ENCODE data around the gene P3H2.

GRCh38 chr3:189974359-189974758 is 146.3 kb downstream of the P3H2 start:
- TF ChIP-seq, protein P1, sequence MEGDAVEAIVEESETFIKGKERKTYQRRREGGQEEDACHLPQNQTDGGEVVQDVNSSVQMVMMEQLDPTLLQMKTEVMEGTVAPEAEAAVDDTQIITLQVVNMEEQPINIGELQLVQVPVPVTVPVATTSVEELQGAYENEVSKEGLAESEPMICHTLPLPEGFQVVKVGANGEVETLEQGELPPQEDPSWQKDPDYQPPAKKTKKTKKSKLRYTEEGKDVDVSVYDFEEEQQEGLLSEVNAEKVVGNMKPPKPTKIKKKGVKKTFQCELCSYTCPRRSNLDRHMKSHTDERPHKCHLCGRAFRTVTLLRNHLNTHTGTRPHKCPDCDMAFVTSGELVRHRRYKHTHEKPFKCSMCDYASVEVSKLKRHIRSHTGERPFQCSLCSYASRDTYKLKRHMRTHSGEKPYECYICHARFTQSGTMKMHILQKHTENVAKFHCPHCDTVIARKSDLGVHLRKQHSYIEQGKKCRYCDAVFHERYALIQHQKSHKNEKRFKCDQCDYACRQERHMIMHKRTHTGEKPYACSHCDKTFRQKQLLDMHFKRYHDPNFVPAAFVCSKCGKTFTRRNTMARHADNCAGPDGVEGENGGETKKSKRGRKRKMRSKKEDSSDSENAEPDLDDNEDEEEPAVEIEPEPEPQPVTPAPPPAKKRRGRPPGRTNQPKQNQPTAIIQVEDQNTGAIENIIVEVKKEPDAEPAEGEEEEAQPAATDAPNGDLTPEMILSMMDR (conservative IDR thresholded peaks at IDR 0.05 in 1 of 2, IDR thresholded peaks at IDR 0.05 in 1 of 2; ENCODE audit: extremely low read depth in 1 of 2, insufficient read depth in 1 of 2, low read depth in 1 of 2, low read length in 2 of 2) = no peak
- no peak for TF ChIP-seq EZH2 (IDR thresholded peaks at IDR 0.05; ENCODE audit: borderline replicate concordance, low read length)

Data from mammary epithelial cell (primary cell).